Thoracic aorta endothelial cell (primary cell): ENCODE results near the gene CCDC59. TPM values are rescaled to one million over a fixed set of nuclear protein-coding genes. Genes with fewer than 3 reads are reported as not detected.

Source experiments
- total RNA-seq: library from RNA; depleted of rRNA; stranded (reverse); fragments of >200 nt; gene quantifications from 2 replicates; pipeline ENCODE4 v1.2.3, GENCODE V29; 2012

The CCDC59 gene, protein sequence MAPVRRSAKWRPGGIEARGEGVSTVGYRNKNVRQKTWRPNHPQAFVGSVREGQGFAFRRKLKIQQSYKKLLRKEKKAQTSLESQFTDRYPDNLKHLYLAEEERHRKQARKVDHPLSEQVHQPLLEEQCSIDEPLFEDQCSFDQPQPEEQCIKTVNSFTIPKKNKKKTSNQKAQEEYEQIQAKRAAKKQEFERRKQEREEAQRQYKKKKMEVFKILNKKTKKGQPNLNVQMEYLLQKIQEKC
- 64.1 and 68.9 TPM in 2 replicates for total RNA-seq

GRCh38 chr12:82358200-82359114 lies at the start of gene CCDC59, which contains the start of gene METTL25:
Gene CCDC59, minus strand, starts transcription at chr12:82358387. Its CDS starts 11 bp downstream, at chr12:82358376.
Gene METTL25, plus strand, starts transcription at chr12:82358529. Its CDS starts 37 bp downstream, at chr12:82358566.

Other genes starting within 250 kb of the CCDC59 start
- 14.4 and 18.1 TPM in 2 replicates for gene METTL25, start 142 bp upstream of the CCDC59 start, total RNA-seq